ENCODE results near the gene ERGIC3.

DNA sequence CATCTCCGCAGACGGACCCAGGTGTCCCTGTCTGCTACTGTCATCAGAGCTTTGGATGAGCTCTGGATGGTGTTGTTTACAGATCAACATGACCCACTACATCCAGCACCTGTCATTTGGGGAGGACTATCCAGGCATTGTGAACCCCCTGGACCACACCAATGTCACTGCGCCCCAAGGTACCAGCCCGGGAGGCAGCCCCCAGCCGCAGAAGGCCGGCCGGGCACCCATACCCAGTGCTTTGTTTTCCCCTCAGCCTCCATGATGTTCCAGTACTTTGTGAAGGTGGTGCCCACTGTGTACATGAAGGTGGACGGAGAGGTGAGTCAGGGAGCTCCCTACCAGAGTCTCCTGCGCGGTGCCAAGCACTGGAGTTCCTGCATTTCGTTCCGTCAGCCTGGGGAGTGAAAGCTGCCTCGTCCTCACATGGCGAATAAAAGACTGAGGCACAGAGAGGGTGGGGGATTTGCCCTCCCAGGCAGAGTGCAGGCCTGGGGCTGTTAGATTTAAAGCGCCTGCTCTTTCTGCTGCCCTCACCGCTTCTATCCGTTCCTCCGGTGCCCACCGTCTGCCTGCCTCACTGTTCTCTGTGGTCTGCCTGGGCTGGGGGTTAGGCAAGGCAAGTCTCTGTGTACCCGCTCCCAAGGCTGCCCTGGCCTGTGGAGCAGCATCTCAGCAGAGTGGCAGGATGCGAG lies 14.2 kb downstream of the ERGIC3 start:
- TF ChIP-seq TCF7 (IDR thresholded peaks at IDR 0.05; ENCODE audit: borderline replicate concordance) (no peak), HDAC2 (IDR thresholded peaks at IDR 0.05) (no peak), CREB1 (IDR thresholded peaks at IDR 0.05; ENCODE audit: low read depth) (no peak)
- TF ChIP-seq, protein P1, sequence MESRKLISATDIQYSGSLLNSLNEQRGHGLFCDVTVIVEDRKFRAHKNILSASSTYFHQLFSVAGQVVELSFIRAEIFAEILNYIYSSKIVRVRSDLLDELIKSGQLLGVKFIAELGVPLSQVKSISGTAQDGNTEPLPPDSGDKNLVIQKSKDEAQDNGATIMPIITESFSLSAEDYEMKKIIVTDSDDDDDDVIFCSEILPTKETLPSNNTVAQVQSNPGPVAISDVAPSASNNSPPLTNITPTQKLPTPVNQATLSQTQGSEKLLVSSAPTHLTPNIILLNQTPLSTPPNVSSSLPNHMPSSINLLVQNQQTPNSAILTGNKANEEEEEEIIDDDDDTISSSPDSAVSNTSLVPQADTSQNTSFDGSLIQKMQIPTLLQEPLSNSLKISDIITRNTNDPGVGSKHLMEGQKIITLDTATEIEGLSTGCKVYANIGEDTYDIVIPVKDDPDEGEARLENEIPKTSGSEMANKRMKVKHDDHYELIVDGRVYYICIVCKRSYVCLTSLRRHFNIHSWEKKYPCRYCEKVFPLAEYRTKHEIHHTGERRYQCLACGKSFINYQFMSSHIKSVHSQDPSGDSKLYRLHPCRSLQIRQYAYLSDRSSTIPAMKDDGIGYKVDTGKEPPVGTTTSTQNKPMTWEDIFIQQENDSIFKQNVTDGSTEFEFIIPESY (IDR thresholded peaks at IDR 0.05) = no peak
- TF ChIP-seq, protein P2, sequence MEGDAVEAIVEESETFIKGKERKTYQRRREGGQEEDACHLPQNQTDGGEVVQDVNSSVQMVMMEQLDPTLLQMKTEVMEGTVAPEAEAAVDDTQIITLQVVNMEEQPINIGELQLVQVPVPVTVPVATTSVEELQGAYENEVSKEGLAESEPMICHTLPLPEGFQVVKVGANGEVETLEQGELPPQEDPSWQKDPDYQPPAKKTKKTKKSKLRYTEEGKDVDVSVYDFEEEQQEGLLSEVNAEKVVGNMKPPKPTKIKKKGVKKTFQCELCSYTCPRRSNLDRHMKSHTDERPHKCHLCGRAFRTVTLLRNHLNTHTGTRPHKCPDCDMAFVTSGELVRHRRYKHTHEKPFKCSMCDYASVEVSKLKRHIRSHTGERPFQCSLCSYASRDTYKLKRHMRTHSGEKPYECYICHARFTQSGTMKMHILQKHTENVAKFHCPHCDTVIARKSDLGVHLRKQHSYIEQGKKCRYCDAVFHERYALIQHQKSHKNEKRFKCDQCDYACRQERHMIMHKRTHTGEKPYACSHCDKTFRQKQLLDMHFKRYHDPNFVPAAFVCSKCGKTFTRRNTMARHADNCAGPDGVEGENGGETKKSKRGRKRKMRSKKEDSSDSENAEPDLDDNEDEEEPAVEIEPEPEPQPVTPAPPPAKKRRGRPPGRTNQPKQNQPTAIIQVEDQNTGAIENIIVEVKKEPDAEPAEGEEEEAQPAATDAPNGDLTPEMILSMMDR (IDR thresholded peaks at IDR 0.05 in 2 of 3, conservative IDR thresholded peaks at IDR 0.05 in 1 of 3; ENCODE audit: control insufficient read depth in 2 of 3, extremely low read depth in 1 of 3, insufficient read depth in 1 of 3, low read depth in 3 of 3, low read length in 3 of 3) = no peak

Data from GM12878 (cell line).